ENCODE data around the gene RNF112.

The RNF112 gene

DNA sequence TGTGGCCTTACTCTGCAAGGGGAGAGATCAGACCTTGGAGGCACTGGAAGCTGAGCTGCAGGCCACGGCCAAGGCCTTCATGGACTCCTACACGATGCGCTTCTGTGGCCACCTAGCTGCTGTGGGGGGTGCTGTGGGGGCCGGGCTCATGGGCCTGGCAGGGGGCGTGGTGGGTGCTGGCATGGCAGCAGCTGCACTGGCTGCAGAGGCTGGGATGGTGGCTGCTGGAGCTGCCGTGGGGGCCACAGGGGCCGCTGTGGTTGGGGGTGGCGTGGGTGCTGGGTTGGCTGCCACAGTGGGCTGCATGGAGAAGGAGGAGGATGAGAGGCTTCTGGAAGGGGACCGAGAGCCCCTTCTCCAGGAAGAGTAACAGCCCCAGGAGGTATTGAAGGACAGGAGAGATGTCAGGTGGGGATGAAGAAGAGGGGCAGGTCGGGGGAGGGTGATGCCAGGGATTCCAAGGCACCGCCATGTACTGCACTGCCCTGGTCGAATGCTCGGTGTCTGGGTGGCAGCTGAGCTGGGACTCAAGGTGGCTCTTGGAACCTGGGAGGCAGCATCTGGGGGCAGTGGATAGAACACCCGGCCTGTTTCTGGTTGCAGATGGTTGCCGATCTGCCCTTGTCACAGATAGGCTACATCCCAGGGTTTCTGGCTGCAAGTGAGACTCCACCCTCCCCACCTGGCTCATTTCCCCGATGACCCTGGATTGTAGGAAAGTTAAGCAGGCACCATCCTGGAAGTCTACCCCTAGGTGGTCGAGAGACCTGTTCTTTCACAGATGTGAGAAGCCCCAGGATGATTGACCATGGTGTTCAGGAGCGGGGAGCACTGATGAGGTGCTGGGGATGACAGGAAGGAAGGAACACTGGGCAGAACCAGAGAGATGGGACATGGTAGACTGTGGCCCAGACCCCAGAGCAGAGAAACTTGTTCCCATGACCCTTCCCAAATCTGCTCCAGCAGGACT, 5.1 kb downstream of the RNF112 start (continued):
- TF ChIP-seq, protein P1, sequence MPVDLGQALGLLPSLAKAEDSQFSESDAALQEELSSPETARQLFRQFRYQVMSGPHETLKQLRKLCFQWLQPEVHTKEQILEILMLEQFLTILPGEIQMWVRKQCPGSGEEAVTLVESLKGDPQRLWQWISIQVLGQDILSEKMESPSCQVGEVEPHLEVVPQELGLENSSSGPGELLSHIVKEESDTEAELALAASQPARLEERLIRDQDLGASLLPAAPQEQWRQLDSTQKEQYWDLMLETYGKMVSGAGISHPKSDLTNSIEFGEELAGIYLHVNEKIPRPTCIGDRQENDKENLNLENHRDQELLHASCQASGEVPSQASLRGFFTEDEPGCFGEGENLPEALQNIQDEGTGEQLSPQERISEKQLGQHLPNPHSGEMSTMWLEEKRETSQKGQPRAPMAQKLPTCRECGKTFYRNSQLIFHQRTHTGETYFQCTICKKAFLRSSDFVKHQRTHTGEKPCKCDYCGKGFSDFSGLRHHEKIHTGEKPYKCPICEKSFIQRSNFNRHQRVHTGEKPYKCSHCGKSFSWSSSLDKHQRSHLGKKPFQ (tag by site-specific recombination; IDR thresholded peaks at IDR 0.05): no peak
- TF ChIP-seq KLF7 (tag by site-specific recombination; IDR thresholded peaks at IDR 0.05; ENCODE audit: borderline replicate concordance): no peak
- TF ChIP-seq ZNF114 (tag by site-specific recombination; IDR thresholded peaks at IDR 0.05): no peak

GRCh38 chr17:19417611-19418010, 6.6 kb downstream of the RNF112 start:
- POLR2A ChIA-PET: interaction anchor here (0.6 kb wide), 1 partner anchor 311 kb away, joined by 3 read pairs; no protein-coding TSS in a partner anchor
- Histone ChIP-seq H3K36me3 (ENCODE audit: control insufficient read depth in 2 of 2, insufficient read depth in 1 of 2, low read length in 2 of 2) (no peaks in the 10 kb centered on the region), H3K4me1 (ENCODE audit: control insufficient read depth, insufficient read depth, low read length) (no peaks in the 10 kb centered on the region), H3K4me3 (ENCODE audit: low read depth, low read length) (no peak overlapping the region), H3K27ac (ENCODE audit: extremely low read depth, low read depth, low read length) (no peak overlapping the region), H3K9me3 (ENCODE audit: control insufficient read depth, insufficient read depth, low read depth, low read length) (no peaks in the 10 kb centered on the region)
- TF ChIP-seq ZNF324 (tag by site-specific recombination; IDR thresholded peaks at IDR 0.05) (no peak), ZNF433 (tag by site-specific recombination; IDR thresholded peaks at IDR 0.05; ENCODE audit: low read depth) (no peak), KLF10 (tag by site-specific recombination; IDR thresholded peaks at IDR 0.05) (no peak), ZNF530 (tag by site-specific recombination; IDR thresholded peaks at IDR 0.05; ENCODE audit: low read depth) (no peak), ZBTB8A (tag by site-specific recombination; IDR thresholded peaks at IDR 0.05) (no peak), SCRT1 (tag by site-specific recombination; IDR thresholded peaks at IDR 0.05; ENCODE audit: borderline replicate concordance) (no peak), IKZF3 (tag by site-specific recombination; IDR thresholded peaks at IDR 0.05) (no peak), ZNF133 (tag by site-specific recombination; IDR thresholded peaks at IDR 0.05) (no peak), ZNF2 (tag by site-specific recombination; IDR thresholded peaks at IDR 0.05) (no peak), OSR2 (tag by site-specific recombination; IDR thresholded peaks at IDR 0.05) (no peak), EGR2 (tag by site-specific recombination; IDR thresholded peaks at IDR 0.05; ENCODE audit: low read depth) (no peak), ZNF558 (tag by site-specific recombination; IDR thresholded peaks at IDR 0.05) (no peak)
- CTCF ChIA-PET: interaction anchor here (0.6 to 1.7 kb wide), 4 partner anchors 15 to 353 kb away, joined by 3 to 5 read pairs (median 3); partner anchors contain the start of gene B9D1

DNA sequence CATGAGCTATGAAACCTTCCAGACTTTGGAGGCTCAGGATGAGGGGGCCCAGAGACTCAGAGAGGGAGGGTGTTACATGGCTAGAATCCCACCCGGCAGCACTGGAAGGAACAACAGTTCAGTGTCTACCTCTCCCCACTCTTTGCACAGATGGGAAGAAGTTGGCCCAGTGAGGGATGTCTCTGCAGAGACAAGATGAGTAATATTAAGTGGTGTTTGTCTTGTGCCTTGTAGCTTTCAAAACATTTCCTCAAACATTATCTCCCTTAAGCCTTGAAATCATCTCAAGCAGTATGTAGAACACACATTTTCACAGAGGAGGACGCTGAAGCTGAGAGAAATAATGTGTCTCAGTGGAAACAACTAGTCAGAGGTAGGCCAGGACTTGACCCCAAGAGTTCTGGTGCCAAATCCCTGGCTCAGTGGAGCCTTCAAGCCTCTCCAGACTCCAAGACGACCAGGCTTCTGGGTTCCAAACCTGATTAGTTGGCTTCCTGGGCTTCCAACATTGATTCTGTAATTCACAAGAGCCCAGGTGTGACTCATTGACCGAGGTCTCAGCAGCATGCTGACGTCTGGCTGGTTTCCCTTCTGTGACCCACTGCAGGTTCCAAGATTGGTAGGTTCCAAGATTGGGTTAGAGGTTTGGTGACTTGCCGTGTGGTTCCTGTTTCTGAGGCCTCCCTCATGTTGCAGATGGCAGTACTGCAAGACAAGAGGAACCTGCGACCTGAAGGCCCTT, 7.4 kb downstream of the RNF112 start:
- POLR2A ChIA-PET: no interaction called here
- TF ChIP-seq ZNF626 (tag by site-specific recombination; IDR thresholded peaks at IDR 0.05) (no peak), ZNF747 (tag by site-specific recombination; IDR thresholded peaks at IDR 0.05) (no peak), ZNF211 (tag by site-specific recombination; IDR thresholded peaks at IDR 0.05; ENCODE audit: low read depth) (no peak), ZNF776 (tag by site-specific recombination; IDR thresholded peaks at IDR 0.05; ENCODE audit: borderline replicate concordance) (no peak), ZNF140 (tag by site-specific recombination; IDR thresholded peaks at IDR 0.05) (no peak), ZNF629 (tag by site-specific recombination; IDR thresholded peaks at IDR 0.05) (no peak)
- H3K36me3 ChIP-seq (ENCODE audit: control insufficient read depth in 2 of 2, insufficient read depth in 1 of 2, low read length in 2 of 2): no peaks in the 10 kb centered on the region
- CTCF ChIA-PET: interaction anchor here (0.6 to 1.7 kb wide), 3 partner anchors 16 to 56 kb away, joined by 3 to 5 read pairs (median 3); partner anchors contain the start of gene B9D1
- H3K27ac ChIP-seq (ENCODE audit: extremely low read depth, low read depth, low read length): no peak overlapping the region
- H3K9me3 ChIP-seq (ENCODE audit: control insufficient read depth, insufficient read depth, low read depth, low read length): no peaks in the 10 kb centered on the region
- no peaks in the 10 kb centered on the region for H3K4me1 ChIP-seq (ENCODE audit: control insufficient read depth, insufficient read depth, low read length)
- H3K4me3 ChIP-seq (ENCODE audit: low read depth, low read length): no peak overlapping the region

Measured in HEK293 (cell line).